Liver (tissue), 3 donors: ENCODE results near the gene ERC1.

Experiments
- ATF3 ChIP-seq: IDR thresholded peaks from 2 replicates; pipeline ENCODE4 v1.6.1; 2016; ENCODE audit warnings: antibody characterized with exemption
- CTCF ChIP-seq: fragments of 150-350 bp; IDR thresholded peaks from 2 replicates; pipeline ENCODE4 v1.5.1; 2017; ENCODE audit warnings: improper control_type of control experiment, low read depth, low read length; ENCODE audit not compliant: missing input control
- EGR1 ChIP-seq, 2 donors: IDR thresholded peaks; 2 replicates each; pipeline ENCODE4 v1.6.1; 2016 to 2018; ENCODE audit warnings: antibody characterized with exemption in 2 of 2, low read depth in 2 of 2
- GABPA ChIP-seq, 2 donors: IDR thresholded peaks in 1 of 2; conservative IDR thresholded peaks in 1 of 2; 2 replicates each; pipeline ENCODE4 v1.6.1; 2016; ENCODE audit warnings: antibody characterized with exemption in 2 of 2, mild to moderate bottlenecking in 1 of 2, moderate library complexity in 1 of 2
- HNF4A ChIP-seq, 2 donors: conservative IDR thresholded peaks; 2 replicates each; pipeline ENCODE4 v1.6.1; 2016; ENCODE audit warnings: antibody characterized with exemption in 2 of 2, mild to moderate bottlenecking in 2 of 2
- JUND ChIP-seq, 2 donors: IDR thresholded peaks; 2 replicates each; pipeline ENCODE4 v1.6.1; 2016; ENCODE audit warnings: antibody characterized with exemption in 2 of 2
- RAD21 ChIP-seq, 2 donors: IDR thresholded peaks; 2 replicates each; pipeline ENCODE4 v1.6.1; 2016; ENCODE audit warnings: antibody characterized with exemption in 2 of 2, mild to moderate bottlenecking in 2 of 2
- REST ChIP-seq: IDR thresholded peaks from 2 replicates; pipeline ENCODE4 v1.6.1; 2016; ENCODE audit warnings: antibody characterized with exemption, mild to moderate bottlenecking
- RXRA ChIP-seq, 2 donors: IDR thresholded peaks; 2 replicates each; pipeline ENCODE4 v1.6.1; 2017 to 2018; ENCODE audit warnings: antibody characterized with exemption in 2 of 2, mild to moderate bottlenecking in 1 of 2
- SP1 ChIP-seq: IDR thresholded peaks from 2 replicates; pipeline ENCODE4 v1.6.1; 2018; ENCODE audit warnings: antibody characterized with exemption, mild to moderate bottlenecking
- TAF1 ChIP-seq: conservative IDR thresholded peaks from 2 replicates; pipeline ENCODE4 v1.6.1; 2016; ENCODE audit warnings: antibody characterized with exemption, mild to moderate bottlenecking
- YY1 ChIP-seq: IDR thresholded peaks from 2 replicates; pipeline ENCODE4 v1.6.1; 2016; ENCODE audit warnings: antibody characterized with exemption, mild to moderate bottlenecking
- TF ChIP-seq, protein P1 (sequence below): IDR thresholded peaks from 2 replicates; pipeline ENCODE4 v1.6.1; 2016; ENCODE audit warnings: antibody characterized with exemption
- donor health status: healthy.
- donor health status: healthy.

DNA sequence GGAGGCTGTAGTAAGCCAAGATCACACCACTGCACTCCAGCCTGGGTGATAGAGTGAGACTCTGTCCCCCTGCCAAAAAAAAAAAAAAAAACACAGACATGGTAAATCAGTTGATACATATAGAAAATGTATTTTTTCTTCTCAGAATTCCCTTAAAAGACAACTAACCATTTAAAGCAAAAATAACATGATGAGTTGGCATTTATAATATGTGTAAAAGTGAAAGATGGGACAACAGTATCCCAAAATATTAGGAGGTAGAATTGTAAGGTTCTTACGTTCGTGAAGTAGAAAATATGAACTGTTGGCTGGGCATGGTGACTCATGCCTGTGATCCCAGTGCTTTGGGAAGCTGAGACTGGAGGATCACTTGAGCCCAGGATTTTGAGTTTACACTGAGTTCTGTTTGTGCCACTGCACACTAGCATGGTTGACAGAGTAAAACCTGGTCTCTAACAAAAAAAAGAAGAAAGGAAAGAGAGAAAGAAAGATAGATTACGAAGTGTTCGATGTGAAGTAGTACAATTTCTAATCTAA is 306.7 kb downstream of the ERC1 start:
- TF ChIP-seq JUND (IDR thresholded peaks at IDR 0.05) = no peak
- no peak for TF ChIP-seq RXRA (IDR thresholded peaks at IDR 0.05)
- TF ChIP-seq CTCF = no peak
- TF ChIP-seq HNF4A (conservative IDR thresholded peaks at IDR 0.05) = no peak
- no peak for TF ChIP-seq REST
- TF ChIP-seq RAD21 (IDR thresholded peaks at IDR 0.05) = no peak
- no peak for TF ChIP-seq YY1
- TF ChIP-seq ATF3 = no peak
- TF ChIP-seq SP1 = no peak
- TF ChIP-seq EGR1 (IDR thresholded peaks at IDR 0.05; ENCODE audit: low read depth in 2 of 2) = no peak
- no peak for TF ChIP-seq TAF1
- TF ChIP-seq, protein P1, sequence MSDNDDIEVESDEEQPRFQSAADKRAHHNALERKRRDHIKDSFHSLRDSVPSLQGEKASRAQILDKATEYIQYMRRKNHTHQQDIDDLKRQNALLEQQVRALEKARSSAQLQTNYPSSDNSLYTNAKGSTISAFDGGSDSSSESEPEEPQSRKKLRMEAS = no peak
- TF ChIP-seq GABPA (IDR thresholded peaks at IDR 0.05 in 1 of 2, conservative IDR thresholded peaks at IDR 0.05 in 1 of 2) = no peak
